Brain (organoid and tissue), 1 donor: ENCODE data around the gene DBX2. TPM values are rescaled to one million over a fixed set of nuclear protein-coding genes. Genes with fewer than 3 reads are reported as not detected.

ENCODE experiments used
- polyA plus RNA-seq: library from polyadenylated mRNA; stranded (reverse); fragments of 350-450 nt; fragmentation: Illumina TruSeq; extraction: RNeasy Lipid Tissue Mini Kit (QIAGEN cat#74804); gene quantifications from one replicate; pipeline ENCODE4 v1.2.3, GENCODE V29; 2015; ENCODE audit warnings: low read depth, low replicate concordance; ENCODE audit not compliant: insufficient read depth

DBX2 gene
- polyA plus RNA-seq, 1 donor from 2014 or later = 0.61 TPM

Other genes with a start within 250 kb of the DBX2 start
- gene NELL2, start 174.8 kb downstream of the DBX2 start, polyA plus RNA-seq = 14.0 TPM
- 16.5 TPM for gene ANO6, start 165.0 kb upstream of the DBX2 start, polyA plus RNA-seq